ENCODE results near the gene CST11.
A peak's percentile ranks its signal among the peaks of the same experiment; 100 is the strongest.

Gene CST11

GRCh38 chr20:23420943-23421931, 31.4 kb downstream of the CST11 start, which contains the start of gene NAPB:
Gene NAPB (minus strand): TSS chr20:23421488. CDS start chr20:23421402, 86 bp downstream.
- DNase-seq (ENCODE audit: extremely low read depth, low read depth): peak; percentile 61
- H3K4me3 ChIP-seq (replicated peaks; ENCODE audit: low read depth, low read length): peak within 1 kb of the TSS; percentile 92

GRCh38 chr20:23419995-23420901, 32.4 kb downstream of the CST11 start:
- TF ChIP-seq CTCF (IDR thresholded peaks at IDR 0.05; ENCODE audit: low read depth, low read length, missing control alignments): no peak
- no peak for DNase-seq (ENCODE audit: extremely low read depth, low read depth)
- H3K4me3 ChIP-seq (replicated peaks; ENCODE audit: low read depth, low read length): peak overlapping the region; percentile 92

More at GRCh38 chr20:23420943-23421931, 31.4 kb downstream of the CST11 start, which contains the start of gene NAPB:
- TF ChIP-seq CTCF (IDR thresholded peaks at IDR 0.05; ENCODE audit: low read depth, low read length, missing control alignments): no peak

GRCh38 chr20:23419657-23419994, 33.0 kb downstream of the CST11 start:
- no peak for TF ChIP-seq CTCF (IDR thresholded peaks at IDR 0.05; ENCODE audit: low read depth, low read length, missing control alignments)
- DNase-seq (ENCODE audit: extremely low read depth, low read depth): no peak
- H3K4me3 ChIP-seq (replicated peaks; ENCODE audit: low read depth, low read length): peak overlapping the region; percentile 92

- H3K4me3 ChIP-seq (replicated peaks; ENCODE audit: low read depth, low read length): no peak overlapping the region
- DNase-seq (ENCODE audit: extremely low read depth, low read depth): no peak
- TF ChIP-seq CTCF (IDR thresholded peaks at IDR 0.05; ENCODE audit: low read depth, low read length, missing control alignments): no peak
Observed at GRCh38 chr20:23417861-23418260, 34.8 kb downstream of the CST11 start.

GRCh38 chr20:23415959-23416583, 36.6 kb downstream of the CST11 start:
- no peak for DNase-seq (ENCODE audit: extremely low read depth, low read depth)
- no peak for TF ChIP-seq CTCF (IDR thresholded peaks at IDR 0.05; ENCODE audit: low read depth, low read length, missing control alignments)
- H3K4me3 ChIP-seq (replicated peaks; ENCODE audit: low read depth, low read length): no peak overlapping the region

GRCh38 chr20:23415555-23415954, 37.1 kb downstream of the CST11 start:
- no peak overlapping the region for H3K4me3 ChIP-seq (replicated peaks; ENCODE audit: low read depth, low read length)
- no peak for DNase-seq (ENCODE audit: extremely low read depth, low read depth)
- TF ChIP-seq CTCF (IDR thresholded peaks at IDR 0.05; ENCODE audit: low read depth, low read length, missing control alignments): no peak
